Esophagus muscularis mucosa (tissue), 4 donors: ENCODE results near the gene GPX1.

Experiments used
- EP300 ChIP-seq: sonication (generic); formaldehyde crosslinking; IDR thresholded peaks from one replicate; pipeline ENCODE4 v1.6.1; 2017; ENCODE audit warnings: antibody characterized with exemption
- POLR2A ChIP-seq: fragments of 450-650 bp; IDR thresholded peaks from one replicate; pipeline ENCODE4 v1.6.1; 2017; ENCODE audit warnings: antibody characterized with exemption, moderate library complexity, mild to moderate bottlenecking, low read depth
- TF ChIP-seq, protein P1 (sequence below), 3 experiments: fragments of 200-600 bp in 2 of 3; fragments of 450-650 bp in 1 of 3; sonication (generic) in 2 of 3; IDR thresholded peaks; one replicate each; pipeline ENCODE4 v1.5.1; 2017 to 2019; ENCODE audit warnings: antibody characterized with exemption in 3 of 3, mild to moderate bottlenecking in 2 of 3, moderate library complexity in 1 of 3

GRCh38 chr3:49358884-49359225, 702 bp upstream of the GPX1 start:
- TF ChIP-seq POLR2A (no peak), EP300 (no peak)
- TF ChIP-seq, protein P1, sequence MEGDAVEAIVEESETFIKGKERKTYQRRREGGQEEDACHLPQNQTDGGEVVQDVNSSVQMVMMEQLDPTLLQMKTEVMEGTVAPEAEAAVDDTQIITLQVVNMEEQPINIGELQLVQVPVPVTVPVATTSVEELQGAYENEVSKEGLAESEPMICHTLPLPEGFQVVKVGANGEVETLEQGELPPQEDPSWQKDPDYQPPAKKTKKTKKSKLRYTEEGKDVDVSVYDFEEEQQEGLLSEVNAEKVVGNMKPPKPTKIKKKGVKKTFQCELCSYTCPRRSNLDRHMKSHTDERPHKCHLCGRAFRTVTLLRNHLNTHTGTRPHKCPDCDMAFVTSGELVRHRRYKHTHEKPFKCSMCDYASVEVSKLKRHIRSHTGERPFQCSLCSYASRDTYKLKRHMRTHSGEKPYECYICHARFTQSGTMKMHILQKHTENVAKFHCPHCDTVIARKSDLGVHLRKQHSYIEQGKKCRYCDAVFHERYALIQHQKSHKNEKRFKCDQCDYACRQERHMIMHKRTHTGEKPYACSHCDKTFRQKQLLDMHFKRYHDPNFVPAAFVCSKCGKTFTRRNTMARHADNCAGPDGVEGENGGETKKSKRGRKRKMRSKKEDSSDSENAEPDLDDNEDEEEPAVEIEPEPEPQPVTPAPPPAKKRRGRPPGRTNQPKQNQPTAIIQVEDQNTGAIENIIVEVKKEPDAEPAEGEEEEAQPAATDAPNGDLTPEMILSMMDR (IDR thresholded peaks at IDR 0.05) = no peak
